Smooth muscle cell (in vitro differentiated cells): ENCODE measurements around the gene RBM7. TPM values are rescaled to one million over a fixed set of nuclear protein-coding genes. Genes with fewer than 3 reads are reported as not detected.

Source experiments
- DNase-seq: peaks from one replicate; lab custom pipeline; 2025; ENCODE audit not compliant: unreplicated experiment; lab: John Stamatoyannopoulos, UW
- H2AFZ ChIP-seq: fragments of 200-600 bp; sonication (generic); 2 replicates; pipeline ENCODE4 v1.6.0; 2016; ENCODE audit warnings: antibody characterized with exemption, low read depth, mild to moderate bottlenecking
- H3F3A ChIP-seq: fragments of 200-600 bp; sonication (generic); 2 replicates; pipeline ENCODE4 v1.6.0; 2017; ENCODE audit warnings: antibody characterized with exemption, low read depth
- H3K27ac ChIP-seq: fragments of 200-600 bp; sonication (generic); 2 replicates; pipeline ENCODE4 v1.5.1; 2016; ENCODE audit warnings: low read depth, mild to moderate bottlenecking
- H3K27me3 ChIP-seq: fragments of 200-600 bp; sonication (generic); 2 replicates; pipeline ENCODE4 v1.6.1; 2016; ENCODE audit warnings: low read depth, mild to moderate bottlenecking
- H3K36me3 ChIP-seq: fragments of 200-600 bp; sonication (generic); 2 replicates; pipeline ENCODE4 v1.5.1; 2016; ENCODE audit warnings: low read depth
- H3K4me1 ChIP-seq: fragments of 200-600 bp; sonication (generic); 2 replicates; pipeline ENCODE4 v1.5.1; 2016; ENCODE audit warnings: low read depth
- H3K4me2 ChIP-seq: fragments of 200-600 bp; sonication (generic); 2 replicates; pipeline ENCODE4 v1.6.0; 2016; ENCODE audit warnings: mild to moderate bottlenecking
- H3K4me3 ChIP-seq: fragments of 200-600 bp; sonication (generic); 2 replicates; pipeline ENCODE4 v1.5.1; 2016; ENCODE audit warnings: mild to moderate bottlenecking
- H3K79me2 ChIP-seq: fragments of 200-600 bp; sonication (generic); 2 replicates; pipeline ENCODE4 v1.6.0; 2016; ENCODE audit warnings: low read depth, mild to moderate bottlenecking
- H3K9ac ChIP-seq: fragments of 200-600 bp; sonication (generic); 2 replicates; pipeline ENCODE4 v1.6.0; 2016; ENCODE audit warnings: low read depth
- H3K9me3 ChIP-seq: fragments of 200-600 bp; sonication (generic); replicated peaks from 2 replicates; pipeline ENCODE4 v1.5.1; 2016; ENCODE audit warnings: low read depth
- H4K20me1 ChIP-seq: fragments of 200-600 bp; sonication (generic); 2 replicates; pipeline ENCODE4 v1.6.0; 2016; ENCODE audit warnings: low read depth
- CTCF ChIP-seq: fragments of 200-600 bp; sonication (generic); IDR thresholded peaks from 2 replicates; pipeline ENCODE4 v1.5.1; 2017; ENCODE audit warnings: borderline replicate concordance, mild to moderate bottlenecking, antibody characterized with exemption; ENCODE audit not compliant: insufficient read depth, poor library complexity, severe bottlenecking
- WGBS: methylation state at CpG from one replicate; pipeline ENCODE4 v1.1.7; 2016; ENCODE audit warnings: low lambda C conversion rate; 5-methylcytosine and 5-hydroxymethylcytosine counted together
- polyA plus RNA-seq: library from polyadenylated mRNA; unstranded; fragments of >200 nt; fragmentation: Nextera tagmentation; extraction: Ambion mirVana; gene quantifications from 2 replicates; pipeline ENCODE4 v1.2.1, GENCODE V29; 2016
- total RNA-seq: library from RNA; depleted of rRNA; stranded (reverse); fragments of >200 nt; gene quantifications from 2 replicates; pipeline ENCODE4 v1.2.3, GENCODE V29; 2014

RBM7 gene
- total and polyA plus RNA-seq, 2 experiments from 2014 or later, result 47.1 to 90.9 TPM

DNA sequence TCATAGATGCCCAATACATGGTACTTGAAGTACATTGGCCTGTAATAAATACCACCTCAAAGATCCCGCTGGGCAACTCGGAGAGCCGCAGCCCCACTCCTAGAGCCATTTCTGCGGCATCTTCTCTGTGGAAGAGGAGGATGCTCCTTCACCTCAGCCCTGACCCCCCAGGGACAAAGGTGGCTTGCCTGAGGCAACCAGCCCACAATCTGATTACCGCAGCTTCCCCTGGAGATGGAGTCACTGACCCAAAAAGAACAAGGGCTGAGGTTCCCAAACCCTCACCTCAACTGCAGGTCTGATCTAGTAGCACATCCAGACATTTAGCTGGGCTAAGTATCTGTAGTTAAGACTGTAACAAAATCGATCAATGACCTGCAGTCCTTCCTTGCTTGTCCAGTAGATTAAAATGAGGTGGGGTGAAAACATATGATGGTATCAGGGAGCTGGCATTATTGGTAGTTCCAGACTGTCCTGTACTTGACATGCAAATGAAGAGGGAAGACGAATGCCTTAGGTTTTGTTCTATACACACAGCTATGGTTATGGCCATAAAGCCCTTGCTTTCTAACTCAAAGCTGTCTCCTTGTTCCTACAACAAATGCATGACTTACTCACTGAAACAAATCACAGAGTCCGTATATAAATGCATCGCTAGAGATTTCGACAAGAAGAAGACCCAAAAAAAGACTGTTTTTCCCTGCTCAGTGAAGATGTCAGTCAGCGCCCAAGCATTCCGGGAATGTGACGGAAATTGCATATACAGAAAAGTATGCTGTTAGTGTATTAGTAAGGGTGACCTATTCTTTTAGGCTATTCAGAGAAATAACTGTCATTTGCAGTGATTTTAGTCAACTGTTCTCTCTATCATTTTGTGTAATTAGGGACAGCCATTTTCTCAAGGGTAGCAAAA lies 33.9 kb upstream of the RBM7 start:
- WGBS, result 69% methylated on average over 13 of the region's 13 CpGs
- H3K4me3 ChIP-seq, result no peak overlapping the region
- H3K36me3 ChIP-seq, result no peaks in the 10 kb centered on the region
- H3K79me2 ChIP-seq, result no peaks in the 10 kb centered on the region
- H3K27me3 ChIP-seq, result no peaks in the 10 kb centered on the region
- no peaks in the 10 kb centered on the region for H3F3A ChIP-seq
- H3K4me1 ChIP-seq, result no peaks in the 10 kb centered on the region
- no peak for TF ChIP-seq CTCF
- no peaks in the 10 kb centered on the region for H3K9me3 ChIP-seq
- DNase-seq, result no peak
- peak overlapping the region; percentile 14 for H3K9ac ChIP-seq
- H3K27ac ChIP-seq, result peak overlapping the region; percentile 51
- peak overlapping the region; percentile 5 for H2AFZ ChIP-seq
- H4K20me1 ChIP-seq, result no peaks in the 10 kb centered on the region
- H3K4me2 ChIP-seq, result peak overlapping the region; percentile 61

- no peak overlapping the region for H3K9ac ChIP-seq
Observed at GRCh38 chr11:114367244-114367957, 33.1 kb upstream of the RBM7 start.

DNA sequence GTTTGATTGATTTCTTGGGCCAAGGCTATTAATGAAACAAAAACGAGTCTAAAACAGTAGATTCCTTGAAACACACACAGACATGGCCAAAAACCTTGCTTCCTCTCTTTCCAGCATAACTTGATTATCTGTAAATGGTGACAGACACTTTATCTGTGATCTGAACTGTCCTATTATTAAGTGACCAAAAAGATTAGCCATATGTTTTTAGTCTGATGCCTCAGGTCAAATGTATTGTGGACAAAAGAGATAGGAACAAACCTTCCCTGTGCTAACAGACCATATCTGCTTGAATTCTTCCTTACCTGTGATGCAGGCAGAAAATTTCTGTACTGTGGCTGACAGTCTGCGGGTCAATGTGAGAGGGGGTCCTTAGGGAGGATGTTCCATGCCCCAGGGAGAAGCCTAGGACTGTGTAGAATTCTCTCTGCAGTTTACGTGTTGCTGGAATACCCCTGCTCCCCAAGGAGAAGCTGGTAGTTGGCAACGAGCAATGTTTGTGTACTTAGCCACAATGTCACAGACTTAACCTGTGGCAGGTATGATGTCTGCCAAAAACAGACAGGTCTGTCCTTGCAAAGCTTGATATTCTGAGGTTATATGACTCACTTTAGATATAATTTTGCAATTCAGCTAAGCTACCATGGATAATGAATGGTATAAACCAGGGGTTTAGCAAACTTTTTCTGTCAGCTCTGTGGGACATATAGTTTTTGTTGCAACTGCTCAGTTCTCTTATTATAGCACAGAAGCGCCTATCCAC lies 31.4 kb upstream of the RBM7 start:
- Histone ChIP-seq H2AFZ (no peak overlapping the region), H3K9me3 (no peaks in the 10 kb centered on the region), H3K79me2 (no peaks in the 10 kb centered on the region), H3K4me2 (no peak overlapping the region), H4K20me1 (no peaks in the 10 kb centered on the region), H3K27me3 (no peaks in the 10 kb centered on the region), H3K4me3 (no peak overlapping the region), H3K4me1 (no peaks in the 10 kb centered on the region), H3K27ac (no peak overlapping the region), H3K9ac (no peak overlapping the region), H3K36me3 (no peaks in the 10 kb centered on the region), H3F3A (no peaks in the 10 kb centered on the region)
- TF ChIP-seq CTCF, result no peak
- DNase-seq, result no peak
- WGBS, result 90% methylated on average over 5 of the region's 5 CpGs

More at GRCh38 chr11:114367244-114367957, 33.1 kb upstream of the RBM7 start:
- Histone ChIP-seq H2AFZ (peak overlapping the region; percentile 5), H3K9me3 (no peaks in the 10 kb centered on the region), H3K27me3 (no peaks in the 10 kb centered on the region), H3K4me2 (peak overlapping the region; percentile 61), H3F3A (no peaks in the 10 kb centered on the region), H3K4me3 (no peak overlapping the region), H3K27ac (peak overlapping the region; percentile 51), H4K20me1 (no peaks in the 10 kb centered on the region), H3K4me1 (no peaks in the 10 kb centered on the region), H3K79me2 (no peaks in the 10 kb centered on the region), H3K36me3 (no peaks in the 10 kb centered on the region)
- DNase-seq, result no peak
- WGBS, result 71% methylated on average over 9 of the region's 9 CpGs
- TF ChIP-seq CTCF, result no peak
